ENCODE measurements around the gene POLR3H.

GRCh38 chr22:41482319-41482935, 61.8 kb downstream of the POLR3H start:
- no peak for TF ChIP-seq CTCF (conservative IDR thresholded peaks at IDR 0.05; ENCODE audit: low read depth, low read length)
- TF ChIP-seq EZH2 (IDR thresholded peaks at IDR 0.05; ENCODE audit: borderline replicate concordance, low read depth, low read length, poor library complexity, severe bottlenecking), result no peak

Data from A673 (cell line).